ENCODE results near the gene S100A1. TPM values are rescaled to one million over a fixed set of nuclear protein-coding genes. Genes with fewer than 3 reads are reported as not detected.

S100A1 gene
- total and polyA plus RNA-seq, 10 of the 15 experiments (the other 5 are each of a cell fraction or from before 2014, with no cell fraction given) = 0.13 to 0.29 TPM; not detected in 8

- peak; percentile 32 for TF ChIP-seq KLF5 (IDR thresholded peaks at IDR 0.05; ENCODE audit: partially characterized antibody)
- TF ChIP-seq TCF3 (IDR thresholded peaks at IDR 0.05; ENCODE audit: borderline replicate concordance, insufficient read depth, low read depth, low read length) = peak; percentile 82
- TF ChIP-seq NFIC (IDR thresholded peaks at IDR 0.05; ENCODE audit: low read depth, low read length) = peak; percentile 54; the same call in 1 of the 2 replicates
- TF ChIP-seq, protein P1, sequence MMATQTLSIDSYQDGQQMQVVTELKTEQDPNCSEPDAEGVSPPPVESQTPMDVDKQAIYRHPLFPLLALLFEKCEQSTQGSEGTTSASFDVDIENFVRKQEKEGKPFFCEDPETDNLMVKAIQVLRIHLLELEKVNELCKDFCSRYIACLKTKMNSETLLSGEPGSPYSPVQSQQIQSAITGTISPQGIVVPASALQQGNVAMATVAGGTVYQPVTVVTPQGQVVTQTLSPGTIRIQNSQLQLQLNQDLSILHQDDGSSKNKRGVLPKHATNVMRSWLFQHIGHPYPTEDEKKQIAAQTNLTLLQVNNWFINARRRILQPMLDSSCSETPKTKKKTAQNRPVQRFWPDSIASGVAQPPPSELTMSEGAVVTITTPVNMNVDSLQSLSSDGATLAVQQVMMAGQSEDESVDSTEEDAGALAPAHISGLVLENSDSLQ (IDR thresholded peaks at IDR 0.05) = no peak
- no peak for TF ChIP-seq CBX3 (IDR thresholded peaks at IDR 0.05; ENCODE audit: borderline replicate concordance, low read depth)
- TF ChIP-seq, protein P2, sequence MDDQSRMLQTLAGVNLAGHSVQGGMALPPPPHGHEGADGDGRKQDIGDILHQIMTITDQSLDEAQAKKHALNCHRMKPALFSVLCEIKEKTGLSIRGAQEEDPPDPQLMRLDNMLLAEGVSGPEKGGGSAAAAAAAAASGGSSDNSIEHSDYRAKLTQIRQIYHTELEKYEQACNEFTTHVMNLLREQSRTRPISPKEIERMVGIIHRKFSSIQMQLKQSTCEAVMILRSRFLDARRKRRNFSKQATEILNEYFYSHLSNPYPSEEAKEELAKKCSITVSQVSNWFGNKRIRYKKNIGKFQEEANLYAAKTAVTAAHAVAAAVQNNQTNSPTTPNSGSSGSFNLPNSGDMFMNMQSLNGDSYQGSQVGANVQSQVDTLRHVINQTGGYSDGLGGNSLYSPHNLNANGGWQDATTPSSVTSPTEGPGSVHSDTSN (IDR thresholded peaks at IDR 0.05; ENCODE audit: insufficient replicate concordance, low read depth, low read length) = peak; percentile 14
- TF ChIP-seq TCF7 (IDR thresholded peaks at IDR 0.05; ENCODE audit: borderline replicate concordance) = no peak
- TF ChIP-seq HDGF (IDR thresholded peaks at IDR 0.05) = no peak
- TF ChIP-seq JUND (IDR thresholded peaks at IDR 0.05; ENCODE audit: low read depth, low read length) = 0 out of 2 replicates have a peak, but pooled peaks have one; percentile 38
- TF ChIP-seq IRF5 (IDR thresholded peaks at IDR 0.05; ENCODE audit: borderline replicate concordance) = no peak
- TF ChIP-seq BMI1 (IDR thresholded peaks at IDR 0.05; ENCODE audit: borderline replicate concordance) = no peak; the same call in 1 of the 2 replicates
- peak; percentile 94 for TF ChIP-seq RFX5 (IDR thresholded peaks at IDR 0.05; ENCODE audit: low read depth, low read length)
- TF ChIP-seq NR2F1 (conservative IDR thresholded peaks at IDR 0.05) = peak; percentile 38; the same call in 1 of the 2 replicates
- peak; percentile 89 for TF ChIP-seq POU2F2 (IDR thresholded peaks at IDR 0.05; ENCODE audit: borderline replicate concordance, low read depth, low read length)
- no peak for TF ChIP-seq EZH2 (IDR thresholded peaks at IDR 0.05; ENCODE audit: borderline replicate concordance, control insufficient read depth, low read depth, low read length)
- TF ChIP-seq YBX1 (IDR thresholded peaks at IDR 0.05) = no peak
- TF ChIP-seq ZNF207 (IDR thresholded peaks at IDR 0.05; ENCODE audit: borderline replicate concordance) = no peak
- TF ChIP-seq, protein P3, sequence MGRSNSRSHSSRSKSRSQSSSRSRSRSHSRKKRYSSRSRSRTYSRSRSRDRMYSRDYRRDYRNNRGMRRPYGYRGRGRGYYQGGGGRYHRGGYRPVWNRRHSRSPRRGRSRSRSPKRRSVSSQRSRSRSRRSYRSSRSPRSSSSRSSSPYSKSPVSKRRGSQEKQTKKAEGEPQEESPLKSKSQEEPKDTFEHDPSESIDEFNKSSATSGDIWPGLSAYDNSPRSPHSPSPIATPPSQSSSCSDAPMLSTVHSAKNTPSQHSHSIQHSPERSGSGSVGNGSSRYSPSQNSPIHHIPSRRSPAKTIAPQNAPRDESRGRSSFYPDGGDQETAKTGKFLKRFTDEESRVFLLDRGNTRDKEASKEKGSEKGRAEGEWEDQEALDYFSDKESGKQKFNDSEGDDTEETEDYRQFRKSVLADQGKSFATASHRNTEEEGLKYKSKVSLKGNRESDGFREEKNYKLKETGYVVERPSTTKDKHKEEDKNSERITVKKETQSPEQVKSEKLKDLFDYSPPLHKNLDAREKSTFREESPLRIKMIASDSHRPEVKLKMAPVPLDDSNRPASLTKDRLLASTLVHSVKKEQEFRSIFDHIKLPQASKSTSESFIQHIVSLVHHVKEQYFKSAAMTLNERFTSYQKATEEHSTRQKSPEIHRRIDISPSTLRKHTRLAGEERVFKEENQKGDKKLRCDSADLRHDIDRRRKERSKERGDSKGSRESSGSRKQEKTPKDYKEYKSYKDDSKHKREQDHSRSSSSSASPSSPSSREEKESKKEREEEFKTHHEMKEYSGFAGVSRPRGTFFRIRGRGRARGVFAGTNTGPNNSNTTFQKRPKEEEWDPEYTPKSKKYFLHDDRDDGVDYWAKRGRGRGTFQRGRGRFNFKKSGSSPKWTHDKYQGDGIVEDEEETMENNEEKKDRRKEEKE (IDR thresholded peaks at IDR 0.05) = no peak
- TF ChIP-seq MEF2A (IDR thresholded peaks at IDR 0.05; ENCODE audit: insufficient read depth, low read depth, low read length) = peak; percentile 58; the same call in 1 of the 2 replicates
- TF ChIP-seq POLR2A (IDR thresholded peaks at IDR 0.05; ENCODE audit: low read depth, low read length) = peak; percentile 76
- no peak for TF ChIP-seq SIX5 (IDR thresholded peaks at IDR 0.05; ENCODE audit: low read depth, low read length, severe bottlenecking)
- TF ChIP-seq FOS (IDR thresholded peaks at IDR 0.05; ENCODE audit: borderline replicate concordance, extremely low read depth, insufficient read length) = no peak
Measured at GRCh38 chr1:153598309-153599172, 29.7 kb upstream of the S100A1 start (continued).
